ENCODE data around the gene HERPUD2. TPM values are rescaled to one million over a fixed set of nuclear protein-coding genes. Genes with fewer than 3 reads are reported as not detected.
"Not testable (repeated sequence)": the region's sequence is repeated elsewhere in the genome, so short reads cannot be mapped to it uniquely, and the experiment has no call there.

The HERPUD2 gene
- total RNA-seq, 4 donors from 2014 or later, result 26.1 to 35.3 (median 27.5) TPM

GRCh38 chr7:35670856-35671569, 23.9 kb downstream of the HERPUD2 start:
- Histone ChIP-seq H3K9me3 (no peaks in the 10 kb centered on the region), H3K36me3 (peaks cover 2 to 17% of the 10 kb centered on the region in 2 donors), H3K27ac (no peak overlapping the region), H3K4me1 (peaks cover 0 to 51% (median 4%) of the 10 kb centered on the region in 3 donors), H3K4me3 (no peak overlapping the region), H3K27me3 (no peaks in the 10 kb centered on the region)
- TF ChIP-seq POLR2AphosphoS5 (IDR thresholded peaks at IDR 0.05), result no peak
- no peak for TF ChIP-seq EP300 (IDR thresholded peaks at IDR 0.05)
- TF ChIP-seq POLR2A (IDR thresholded peaks at IDR 0.05), result no peak
- TF ChIP-seq, protein P1, sequence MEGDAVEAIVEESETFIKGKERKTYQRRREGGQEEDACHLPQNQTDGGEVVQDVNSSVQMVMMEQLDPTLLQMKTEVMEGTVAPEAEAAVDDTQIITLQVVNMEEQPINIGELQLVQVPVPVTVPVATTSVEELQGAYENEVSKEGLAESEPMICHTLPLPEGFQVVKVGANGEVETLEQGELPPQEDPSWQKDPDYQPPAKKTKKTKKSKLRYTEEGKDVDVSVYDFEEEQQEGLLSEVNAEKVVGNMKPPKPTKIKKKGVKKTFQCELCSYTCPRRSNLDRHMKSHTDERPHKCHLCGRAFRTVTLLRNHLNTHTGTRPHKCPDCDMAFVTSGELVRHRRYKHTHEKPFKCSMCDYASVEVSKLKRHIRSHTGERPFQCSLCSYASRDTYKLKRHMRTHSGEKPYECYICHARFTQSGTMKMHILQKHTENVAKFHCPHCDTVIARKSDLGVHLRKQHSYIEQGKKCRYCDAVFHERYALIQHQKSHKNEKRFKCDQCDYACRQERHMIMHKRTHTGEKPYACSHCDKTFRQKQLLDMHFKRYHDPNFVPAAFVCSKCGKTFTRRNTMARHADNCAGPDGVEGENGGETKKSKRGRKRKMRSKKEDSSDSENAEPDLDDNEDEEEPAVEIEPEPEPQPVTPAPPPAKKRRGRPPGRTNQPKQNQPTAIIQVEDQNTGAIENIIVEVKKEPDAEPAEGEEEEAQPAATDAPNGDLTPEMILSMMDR (IDR thresholded peaks at IDR 0.05), result no peak
- ATAC-seq, result no peak
- WGBS, 2 donors (ENCODE audit: low coverage in 1 of 2), result 47 to 66% methylated on average over 3 of the region's 3 CpGs

DNA sequence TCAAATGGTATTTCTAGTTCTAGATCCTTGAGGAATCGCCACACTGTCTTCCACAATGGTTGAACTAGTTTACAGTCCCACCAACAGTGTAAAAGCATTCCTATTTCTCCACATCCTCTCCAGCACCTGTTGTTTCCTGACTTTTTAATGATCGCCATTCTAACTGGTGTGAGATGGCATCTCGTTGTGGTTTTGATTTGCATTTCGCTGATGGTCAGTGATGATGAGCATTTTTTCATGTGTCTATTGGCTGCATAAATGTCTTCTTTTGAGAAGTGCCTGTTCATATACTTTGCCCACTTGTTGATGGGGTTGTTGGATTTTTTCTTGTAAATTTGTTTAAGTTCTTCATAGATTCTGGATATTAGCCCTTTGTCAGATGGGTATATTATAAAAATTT, 34.5 kb downstream of the HERPUD2 start:
- not testable (repeated sequence) for H3K4me3 ChIP-seq, ATAC-seq, H3K27me3 ChIP-seq, H3K27ac ChIP-seq, H3K4me1 ChIP-seq
- Histone ChIP-seq H3K9me3 (peaks cover 0 to 16% (median 0%) of the 10 kb centered on the region in 3 donors), H3K36me3 (peaks cover 4 to 40% of the 10 kb centered on the region in 2 donors)
- 67 to 95% methylated on average over 1 to 3 of the region's 4 CpGs for WGBS, 2 donors (ENCODE audit: low coverage in 1 of 2)

DNA sequence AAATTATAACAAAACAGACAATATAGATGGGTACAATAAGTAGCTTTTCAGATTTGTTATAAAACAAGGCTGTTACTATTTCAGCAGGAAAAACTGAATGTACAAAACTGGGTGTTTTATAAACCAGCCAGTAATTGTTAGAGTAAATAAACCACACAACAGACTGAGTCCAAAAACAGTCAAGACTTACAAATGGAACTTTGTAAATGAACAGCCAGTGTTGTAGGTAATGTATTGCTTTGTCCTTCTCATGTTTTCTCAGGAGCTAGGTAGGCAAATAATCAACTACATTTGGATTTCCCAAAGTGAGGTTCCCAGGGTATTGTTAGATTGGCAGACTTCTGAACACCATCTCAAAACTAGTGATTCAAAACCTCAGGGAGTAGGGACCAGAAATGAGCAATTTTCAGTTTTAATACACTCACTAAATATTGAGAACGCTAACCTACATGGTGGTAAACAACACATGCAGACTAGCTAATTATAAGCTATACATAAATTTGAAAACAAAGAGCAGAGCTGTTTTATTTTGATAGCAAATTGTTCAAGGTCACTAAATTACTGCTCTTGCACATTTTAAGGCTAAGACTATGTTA, 36.2 kb downstream of the HERPUD2 start:
- 69 to 85% methylated on average over 1 of the region's 1 CpG for WGBS, 2 donors (ENCODE audit: low coverage in 1 of 2)
- peaks cover 0 to 12% (median 0%) of the 10 kb centered on the region in 3 donors for H3K9me3 ChIP-seq
- peaks cover 0 to 23% of the 10 kb centered on the region in 2 donors for H3K36me3 ChIP-seq
- H3K4me3 ChIP-seq, result no peak overlapping the region
- H3K4me1 ChIP-seq, result peaks cover 0 to 7% (median 0%) of the 10 kb centered on the region in 3 donors
- H3K27me3 ChIP-seq, result no peaks in the 10 kb centered on the region
- no peak for ATAC-seq
- no peak overlapping the region for H3K27ac ChIP-seq
- TF ChIP-seq EP300 (IDR thresholded peaks at IDR 0.05), result no peak
- TF ChIP-seq, protein P1 (IDR thresholded peaks at IDR 0.05), result no peak
- TF ChIP-seq POLR2AphosphoS5 (IDR thresholded peaks at IDR 0.05), result no peak
- TF ChIP-seq POLR2A (IDR thresholded peaks at IDR 0.05), result no peak

DNA sequence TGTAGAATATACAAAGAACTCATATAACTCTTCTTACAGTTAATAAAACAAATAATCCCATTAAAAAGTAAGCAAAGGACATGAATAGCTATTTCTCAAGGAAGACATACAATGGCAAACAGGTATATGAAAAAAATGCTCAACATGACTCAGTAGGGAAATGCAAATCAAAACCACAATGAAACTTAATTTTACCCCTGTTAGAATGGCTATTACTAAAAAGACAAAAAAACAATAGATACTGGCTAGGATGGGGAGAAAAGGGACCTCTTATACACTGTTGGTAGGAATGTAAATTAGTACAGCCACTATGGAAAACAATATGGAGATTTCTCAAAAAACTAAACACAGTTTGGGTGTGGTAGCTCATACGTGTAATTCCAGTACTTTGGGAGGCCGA, 37.8 kb downstream of the HERPUD2 start:
- no peak overlapping the region for H3K4me3 ChIP-seq
- TF ChIP-seq POLR2AphosphoS5 (IDR thresholded peaks at IDR 0.05) (no peak), EP300 (IDR thresholded peaks at IDR 0.05) (no peak), POLR2A (IDR thresholded peaks at IDR 0.05) (no peak)
- TF ChIP-seq, protein P1 (IDR thresholded peaks at IDR 0.05), result no peak
- no peak overlapping the region for H3K27ac ChIP-seq
- peaks cover 0 to 9% (median 0%) of the 10 kb centered on the region in 3 donors for H3K4me1 ChIP-seq
- no peaks in the 10 kb centered on the region for H3K27me3 ChIP-seq
- ATAC-seq, result no peak
- peaks cover 0 to 29% of the 10 kb centered on the region in 2 donors for H3K36me3 ChIP-seq
- H3K9me3 ChIP-seq, result peaks cover 0 to 19% (median 0%) of the 10 kb centered on the region in 3 donors
- 80 to 100% methylated on average over 1 of the region's 2 CpGs for WGBS, 2 donors (ENCODE audit: low coverage in 1 of 2)

DNA sequence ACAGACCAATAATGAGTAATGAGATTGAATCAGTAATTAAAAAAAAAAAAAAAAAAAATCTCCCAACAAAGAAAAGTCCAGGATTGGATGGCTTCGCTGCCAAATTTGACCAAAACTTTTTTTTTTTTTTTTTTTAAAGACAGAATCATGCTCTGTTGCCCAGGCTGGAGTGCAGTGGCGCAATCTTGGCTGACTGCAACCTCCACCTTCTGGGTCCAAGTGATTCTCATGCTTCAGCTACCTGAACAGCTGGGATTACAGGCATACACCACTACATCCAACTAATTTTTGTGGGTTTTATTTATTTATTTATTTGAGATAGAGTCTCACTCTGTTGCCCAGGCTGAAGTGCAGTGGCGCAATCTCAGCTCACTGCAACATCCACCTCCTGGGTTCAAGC, 40.4 kb downstream of the HERPUD2 start:
- H3K4me3 ChIP-seq, H3K27ac ChIP-seq, H3K27me3 ChIP-seq, ATAC-seq, H3K4me1 ChIP-seq: not testable (repeated sequence)
- Histone ChIP-seq H3K36me3 (peaks cover 0 to 45% of the 10 kb centered on the region in 2 donors), H3K9me3 (peaks cover 0 to 19% (median 0%) of the 10 kb centered on the region in 3 donors)
- WGBS, 2 donors (ENCODE audit: low coverage in 1 of 2), result 97 to 100% methylated on average over 2 to 3 of the region's 3 CpGs

DNA sequence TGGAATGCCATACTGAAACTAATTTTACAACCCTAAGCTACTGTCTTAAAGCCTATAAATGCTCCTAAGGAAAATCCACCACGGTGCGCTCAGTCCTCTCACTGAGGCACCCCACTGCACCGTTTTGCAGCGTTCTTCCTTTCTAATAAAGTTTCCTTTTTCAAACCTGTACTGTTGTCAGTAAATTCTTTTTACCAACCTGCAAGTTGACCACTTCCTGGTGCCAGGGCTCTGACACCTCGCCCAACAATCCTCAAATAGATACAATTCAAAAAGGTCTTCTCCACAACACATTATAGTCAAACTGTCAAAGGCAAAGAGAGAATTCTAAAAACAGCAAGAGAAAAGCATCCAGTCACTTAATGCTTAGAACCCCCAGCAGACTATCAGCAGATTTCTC, 42.8 kb downstream of the HERPUD2 start:
- Histone ChIP-seq H3K27ac (no peak overlapping the region), H3K36me3 (peaks cover 0 to 44% of the 10 kb centered on the region in 2 donors), H3K27me3 (no peaks in the 10 kb centered on the region), H3K9me3 (peaks cover 0 to 17% (median 0%) of the 10 kb centered on the region in 3 donors), H3K4me3 (no peak overlapping the region), H3K4me1 (peaks cover 4 to 25% (median 8%) of the 10 kb centered on the region in 3 donors)
- ATAC-seq, result no peak
- 88 to 96% methylated on average over 4 to 5 of the region's 5 CpGs for WGBS, 2 donors (ENCODE audit: low coverage in 1 of 2)
- TF ChIP-seq POLR2AphosphoS5 (IDR thresholded peaks at IDR 0.05) (no peak), POLR2A (IDR thresholded peaks at IDR 0.05) (no peak), EP300 (IDR thresholded peaks at IDR 0.05) (no peak)
- TF ChIP-seq, protein P1 (IDR thresholded peaks at IDR 0.05), result no peak
